ENCODE results near the gene CCR2. TPM values are rescaled to one million over a fixed set of nuclear protein-coding genes. Genes with fewer than 3 reads are reported as not detected.

The CCR2 gene
- total and polyA plus RNA-seq, 7 donors: 0.69 to 3.1 (median 1.6) TPM

GRCh38 chr3:46356276-46356675, 2.4 kb downstream of the CCR2 start:
- 66 to 71% methylated on average over 3 of the region's 3 CpGs for WGBS, 2 donors
- H3K27me3 ChIP-seq: peaks cover 0 to 6% (median 0%) of the 10 kb centered on the region in 3 donors
- no peaks in the 10 kb centered on the region for H3K36me3 ChIP-seq
- H3K27ac ChIP-seq: no peak overlapping the region
- no peak for DNase-seq
- H3K4me3 ChIP-seq: no peak overlapping the region
- intact Hi-C loops (cut with DNase I): no loop called here
- TF ChIP-seq POLR2AphosphoS5 (IDR thresholded peaks at IDR 0.05) (no peak), POLR2A (IDR thresholded peaks at IDR 0.05) (no peak)
- no peaks in the 10 kb centered on the region for H3K4me1 ChIP-seq
- no peaks in the 10 kb centered on the region for H3K9me3 ChIP-seq

DNA sequence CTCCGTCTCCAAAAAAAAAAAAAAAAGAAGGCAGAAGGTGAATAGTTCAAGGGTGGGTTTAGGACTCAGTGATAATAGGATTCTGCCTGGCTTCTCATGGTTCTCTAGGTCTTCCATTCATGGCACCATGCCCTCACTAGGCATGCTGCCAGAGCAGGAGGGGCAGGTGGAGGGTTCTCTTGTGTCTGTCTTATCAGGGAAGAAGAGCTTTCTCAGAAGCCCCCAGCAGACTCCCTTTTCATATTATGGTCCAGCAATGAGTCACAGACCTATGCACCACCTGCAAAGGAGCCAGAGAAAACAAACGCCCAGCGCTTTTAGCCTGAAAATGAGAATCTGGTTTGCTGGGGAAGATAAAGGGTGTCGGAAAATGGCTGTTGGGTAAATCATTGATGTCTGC, 3.0 kb downstream of the CCR2 start:
- intact Hi-C loops (cut with DNase I): no loop called here
- Histone ChIP-seq H3K27me3 (peaks cover 0 to 3% (median 0%) of the 10 kb centered on the region in 3 donors), H3K27ac (no peak overlapping the region), H3K4me3 (no peak overlapping the region), H3K9me3 (no peaks in the 10 kb centered on the region), H3K4me1 (no peaks in the 10 kb centered on the region), H3K36me3 (no peaks in the 10 kb centered on the region)
- DNase-seq: no peak
- WGBS, 2 donors: 54 to 82% methylated on average over 4 of the region's 4 CpGs
- no peak for TF ChIP-seq CTCF (IDR thresholded peaks at IDR 0.05)
- no peak for TF ChIP-seq POLR2A (IDR thresholded peaks at IDR 0.05)
- no peak for TF ChIP-seq EP300 (IDR thresholded peaks at IDR 0.05)
- TF ChIP-seq POLR2AphosphoS5 (IDR thresholded peaks at IDR 0.05): no peak

DNA sequence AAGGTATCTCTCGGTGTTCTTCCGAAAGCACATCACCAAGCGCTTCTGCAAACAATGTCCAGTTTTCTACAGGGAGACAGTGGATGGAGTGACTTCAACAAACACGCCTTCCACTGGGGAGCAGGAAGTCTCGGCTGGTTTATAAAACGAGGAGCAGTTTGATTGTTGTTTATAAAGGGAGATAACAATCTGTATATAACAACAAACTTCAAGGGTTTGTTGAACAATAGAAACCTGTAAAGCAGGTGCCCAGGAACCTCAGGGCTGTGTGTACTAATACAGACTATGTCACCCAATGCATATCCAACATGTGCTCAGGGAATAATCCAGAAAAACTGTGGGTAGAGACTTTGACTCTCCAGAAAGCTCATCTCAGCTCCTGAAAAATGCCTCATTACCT, 4.6 kb downstream of the CCR2 start:
- no peak overlapping the region for H3K27ac ChIP-seq
- 52 to 77% methylated on average over 6 of the region's 6 CpGs for WGBS, 2 donors
- no peak overlapping the region for H3K4me3 ChIP-seq
- H3K36me3 ChIP-seq: no peaks in the 10 kb centered on the region
- no peaks in the 10 kb centered on the region for H3K9me3 ChIP-seq
- H3K4me1 ChIP-seq: no peaks in the 10 kb centered on the region
- TF ChIP-seq EP300 (IDR thresholded peaks at IDR 0.05) (no peak), CTCF (IDR thresholded peaks at IDR 0.05) (no peak), POLR2A (IDR thresholded peaks at IDR 0.05) (no peak), POLR2AphosphoS5 (IDR thresholded peaks at IDR 0.05) (no peak)
- DNase-seq: no peak
- no peaks in the 10 kb centered on the region for H3K27me3 ChIP-seq
- intact Hi-C loops (cut with DNase I): no loop called here

DNA sequence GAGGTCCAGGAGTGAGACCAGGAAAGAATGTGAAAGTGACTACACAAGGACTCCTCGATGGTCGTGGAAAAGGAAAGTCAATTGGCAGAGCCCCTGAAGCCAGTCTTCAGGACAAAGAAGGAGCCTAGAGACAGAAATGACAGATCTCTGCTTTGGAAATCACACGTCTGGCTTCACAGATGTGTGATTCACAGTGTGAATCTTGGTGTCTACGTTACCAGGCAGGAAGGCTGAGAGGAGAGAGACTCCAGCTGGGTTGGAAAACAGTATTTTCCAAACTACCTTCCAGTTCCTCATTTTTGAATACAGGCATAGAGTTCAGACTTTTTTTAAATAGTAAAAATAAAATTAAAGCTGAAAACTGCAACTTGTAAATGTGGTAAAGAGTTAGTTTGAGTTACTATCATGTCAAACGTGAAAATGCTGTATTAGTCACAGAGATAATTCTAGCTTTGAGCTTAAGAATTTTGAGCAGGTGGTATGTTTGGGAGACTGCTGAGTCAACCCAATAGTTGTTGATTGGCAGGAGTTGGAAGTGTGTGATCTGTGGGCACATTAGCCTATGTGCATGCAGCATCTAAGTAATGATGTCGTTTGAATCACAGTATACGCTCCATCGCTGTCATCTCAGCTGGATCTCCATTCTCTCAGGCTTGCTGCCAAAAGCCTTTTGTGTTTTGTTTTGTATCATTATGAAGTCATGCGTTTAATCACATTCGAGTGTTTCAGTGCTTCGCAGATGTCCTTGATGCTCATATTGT, 6.0 kb downstream of the CCR2 start:
- intact Hi-C loops (cut with DNase I): no loop called here
- H3K27me3 ChIP-seq: no peaks in the 10 kb centered on the region
- no peaks in the 10 kb centered on the region for H3K36me3 ChIP-seq
- H3K27ac ChIP-seq: peak overlapping the region in 3 of 4 donors; percentile 35 to 60 (median 49)
- H3K9me3 ChIP-seq: no peaks in the 10 kb centered on the region
- H3K4me3 ChIP-seq: no peak overlapping the region
- TF ChIP-seq POLR2AphosphoS5 (IDR thresholded peaks at IDR 0.05) (peak in 1 of 4 donors; percentile 37), EP300 (IDR thresholded peaks at IDR 0.05) (no peak)
- no peaks in the 10 kb centered on the region for H3K4me1 ChIP-seq
- 57 to 77% methylated on average over 11 of the region's 11 CpGs for WGBS, 2 donors
- DNase-seq: no peak

GRCh38 chr3:46360907-46361306, 7.0 kb downstream of the CCR2 start:
- H3K4me3 ChIP-seq: no peak overlapping the region
- no peaks in the 10 kb centered on the region for H3K4me1 ChIP-seq
- H3K27ac ChIP-seq: peak overlapping the region in 3 of 4 donors; percentile 35 to 60 (median 49)
- H3K36me3 ChIP-seq: no peaks in the 10 kb centered on the region
- H3K9me3 ChIP-seq: no peaks in the 10 kb centered on the region
- intact Hi-C loops (cut with DNase I): no loop called here
- TF ChIP-seq POLR2AphosphoS5 (IDR thresholded peaks at IDR 0.05) (no peak), POLR2A (IDR thresholded peaks at IDR 0.05) (no peak), CTCF (IDR thresholded peaks at IDR 0.05) (no peak), EP300 (IDR thresholded peaks at IDR 0.05) (no peak)
- no peaks in the 10 kb centered on the region for H3K27me3 ChIP-seq
- DNase-seq: no peak
- WGBS, 2 donors: 69 to 85% methylated on average over 6 of the region's 6 CpGs
